ENCODE data around the gene EXOC2.

- TF ChIP-seq POLR2AphosphoS5 (IDR thresholded peaks at IDR 0.05; ENCODE audit: borderline replicate concordance, low read depth, low read length): no peak
- TF ChIP-seq EZH2 (IDR thresholded peaks at IDR 0.05): no peak
- no peak for TF ChIP-seq FOXP2 (optimal IDR thresholded peaks at IDR 0.05; ENCODE audit: control extremely low read depth, extremely low read length, insufficient read depth)
These were observed 19.9 kb upstream of the EXOC2 start for GRCh38 chr6:712805-713204.

Measured in SK-N-MC (cell line).